Breast epithelium (tissue), 4 donors: ENCODE measurements around the gene CADM2. TPM values are rescaled to one million over a fixed set of nuclear protein-coding genes. Genes with fewer than 3 reads are reported as not detected.

ENCODE experiments used
- DNase-seq, 2 donors: peaks; one replicate each; pipeline ENCODE4 v3.0.0-alpha.2; 2019; ENCODE audit warnings: low spot score in 2 of 2
- H3K27ac ChIP-seq, 2 donors: fragments of 200-600 bp; sonication (generic) in 1 of 2; one replicate each; pipeline ENCODE4 v1.5.1; 2016 to 2019; ENCODE audit warnings: mild to moderate bottlenecking in 1 of 2
- H3K27me3 ChIP-seq, 2 donors: fragments of 200-600 bp; sonication (generic) in 1 of 2; one replicate each; pipeline versions ENCODE4 v1.5.1 to v1.6.0; 2017 to 2019; ENCODE audit warnings: control low read depth in 1 of 2, mild to moderate bottlenecking in 1 of 2
- H3K36me3 ChIP-seq: fragments of 200-600 bp; one replicate; pipeline ENCODE4 v1.5.1; 2019
- H3K4me1 ChIP-seq, 2 donors: fragments of 200-600 bp; sonication (generic); one replicate each; pipeline ENCODE4 v1.5.1; 2016 to 2019; ENCODE audit warnings: control low read depth in 1 of 2
- H3K4me3 ChIP-seq, 3 donors: fragments of 200-600 bp; sonication (generic); 1 replicate in 2 of 3; 2 replicates in 1 of 3; pipeline ENCODE4 v1.5.1; 2016 to 2019; ENCODE audit warnings: mild to moderate bottlenecking in 3 of 3, moderate library complexity in 2 of 3
- H3K9me3 ChIP-seq, 2 donors: fragments of 200-600 bp; sonication (generic) in 1 of 2; one replicate each; pipeline ENCODE4 v1.5.1; 2016 to 2019; ENCODE audit warnings: control low read depth in 1 of 2
- POLR2A ChIP-seq: fragments of 450-650 bp; IDR thresholded peaks from one replicate; pipeline ENCODE4 v1.6.1; 2016; ENCODE audit warnings: antibody characterized with exemption, mild to moderate bottlenecking, moderate library complexity
- POLR2AphosphoS5 ChIP-seq, 3 donors: sonication (generic); formaldehyde crosslinking; IDR thresholded peaks; one replicate each; pipeline ENCODE4 v1.6.1; 2017; ENCODE audit warnings: antibody characterized with exemption in 3 of 3
- intact Hi-C: fragments of 100-400 bp; cut with DNase I; formaldehyde crosslinking; loops from one replicate; pipeline ENCODE4 v1.15.1; 2023; ENCODE audit warnings: low total_unique reads
- total RNA-seq, 3 donors: library from RNA; depleted of rRNA; stranded (reverse); fragments of >200 nt; gene quantifications; one replicate each; pipeline ENCODE4 v1.1.0, GENCODE V29; 2016
- TF ChIP-seq, protein P1 (sequence below), 3 donors: fragments of 450-650 bp; IDR thresholded peaks; one replicate each; pipeline ENCODE4 v1.5.1; 2016 to 2017; ENCODE audit warnings: antibody characterized with exemption in 3 of 3, mild to moderate bottlenecking in 3 of 3, moderate library complexity in 3 of 3

CADM2 gene
- total RNA-seq, 3 donors from 2014 or later = 2.3 to 7.4 (median 6.9) TPM

DNA sequence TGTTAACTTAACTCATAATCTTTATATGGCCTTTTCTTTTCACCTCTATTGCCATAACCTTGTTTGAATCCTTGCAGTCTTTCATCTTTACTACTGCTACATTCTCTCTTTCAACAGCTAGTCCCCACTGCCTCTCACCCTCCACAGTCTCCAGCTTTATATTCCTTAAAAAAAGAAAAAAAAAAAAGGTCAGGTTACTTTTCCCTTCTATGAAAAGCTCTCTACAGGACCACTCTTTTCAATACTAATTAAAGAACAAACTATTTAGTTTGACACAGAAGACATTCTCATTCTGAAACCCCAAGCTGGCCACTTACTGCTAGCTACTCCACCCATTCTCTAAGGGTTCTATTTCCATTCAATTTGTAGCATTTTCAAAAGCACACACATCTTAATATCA lies 25.6 kb downstream of the CADM2 start:
- TF ChIP-seq, protein P1, sequence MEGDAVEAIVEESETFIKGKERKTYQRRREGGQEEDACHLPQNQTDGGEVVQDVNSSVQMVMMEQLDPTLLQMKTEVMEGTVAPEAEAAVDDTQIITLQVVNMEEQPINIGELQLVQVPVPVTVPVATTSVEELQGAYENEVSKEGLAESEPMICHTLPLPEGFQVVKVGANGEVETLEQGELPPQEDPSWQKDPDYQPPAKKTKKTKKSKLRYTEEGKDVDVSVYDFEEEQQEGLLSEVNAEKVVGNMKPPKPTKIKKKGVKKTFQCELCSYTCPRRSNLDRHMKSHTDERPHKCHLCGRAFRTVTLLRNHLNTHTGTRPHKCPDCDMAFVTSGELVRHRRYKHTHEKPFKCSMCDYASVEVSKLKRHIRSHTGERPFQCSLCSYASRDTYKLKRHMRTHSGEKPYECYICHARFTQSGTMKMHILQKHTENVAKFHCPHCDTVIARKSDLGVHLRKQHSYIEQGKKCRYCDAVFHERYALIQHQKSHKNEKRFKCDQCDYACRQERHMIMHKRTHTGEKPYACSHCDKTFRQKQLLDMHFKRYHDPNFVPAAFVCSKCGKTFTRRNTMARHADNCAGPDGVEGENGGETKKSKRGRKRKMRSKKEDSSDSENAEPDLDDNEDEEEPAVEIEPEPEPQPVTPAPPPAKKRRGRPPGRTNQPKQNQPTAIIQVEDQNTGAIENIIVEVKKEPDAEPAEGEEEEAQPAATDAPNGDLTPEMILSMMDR (IDR thresholded peaks at IDR 0.05) = no peak
- no peak for TF ChIP-seq POLR2AphosphoS5 (IDR thresholded peaks at IDR 0.05)
- TF ChIP-seq POLR2A = no peak
- intact Hi-C loops = no loop called here
- no peak overlapping the region for H3K27ac ChIP-seq
- no peaks in the 10 kb centered on the region for H3K36me3 ChIP-seq
- H3K27me3 ChIP-seq = no peaks in the 10 kb centered on the region
- no peak overlapping the region for H3K4me3 ChIP-seq
- H3K4me1 ChIP-seq = no peaks in the 10 kb centered on the region
- no peak for DNase-seq
- no peaks in the 10 kb centered on the region for H3K9me3 ChIP-seq

DNA sequence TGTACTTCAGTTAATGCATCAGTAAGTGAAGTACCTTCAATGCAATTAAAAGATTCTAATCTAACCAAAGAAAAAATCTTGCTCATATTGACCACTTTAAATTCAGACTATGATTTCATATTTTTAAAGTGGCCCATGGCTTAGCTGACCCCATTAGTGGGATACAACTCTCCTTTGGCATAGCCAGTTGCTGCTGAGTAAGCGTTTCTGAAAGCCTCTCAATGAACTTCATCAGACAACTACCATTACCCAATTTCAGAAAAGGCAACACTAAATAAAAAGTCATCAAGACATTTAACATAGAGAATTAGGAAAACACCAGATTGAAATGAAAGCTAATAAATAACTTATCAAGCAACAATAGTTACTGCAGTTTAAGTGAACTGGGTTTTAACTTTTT lies 27.0 kb downstream of the CADM2 start:
- H3K27ac ChIP-seq = no peak overlapping the region
- TF ChIP-seq POLR2AphosphoS5 (IDR thresholded peaks at IDR 0.05) (no peak), POLR2A (no peak)
- TF ChIP-seq, protein P1 (IDR thresholded peaks at IDR 0.05) = no peak
- no peaks in the 10 kb centered on the region for H3K4me1 ChIP-seq
- no peak for DNase-seq
- H3K36me3 ChIP-seq = no peaks in the 10 kb centered on the region
- no peaks in the 10 kb centered on the region for H3K27me3 ChIP-seq
- H3K4me3 ChIP-seq = no peak overlapping the region
- intact Hi-C loops = no loop called here
- no peaks in the 10 kb centered on the region for H3K9me3 ChIP-seq

DNA sequence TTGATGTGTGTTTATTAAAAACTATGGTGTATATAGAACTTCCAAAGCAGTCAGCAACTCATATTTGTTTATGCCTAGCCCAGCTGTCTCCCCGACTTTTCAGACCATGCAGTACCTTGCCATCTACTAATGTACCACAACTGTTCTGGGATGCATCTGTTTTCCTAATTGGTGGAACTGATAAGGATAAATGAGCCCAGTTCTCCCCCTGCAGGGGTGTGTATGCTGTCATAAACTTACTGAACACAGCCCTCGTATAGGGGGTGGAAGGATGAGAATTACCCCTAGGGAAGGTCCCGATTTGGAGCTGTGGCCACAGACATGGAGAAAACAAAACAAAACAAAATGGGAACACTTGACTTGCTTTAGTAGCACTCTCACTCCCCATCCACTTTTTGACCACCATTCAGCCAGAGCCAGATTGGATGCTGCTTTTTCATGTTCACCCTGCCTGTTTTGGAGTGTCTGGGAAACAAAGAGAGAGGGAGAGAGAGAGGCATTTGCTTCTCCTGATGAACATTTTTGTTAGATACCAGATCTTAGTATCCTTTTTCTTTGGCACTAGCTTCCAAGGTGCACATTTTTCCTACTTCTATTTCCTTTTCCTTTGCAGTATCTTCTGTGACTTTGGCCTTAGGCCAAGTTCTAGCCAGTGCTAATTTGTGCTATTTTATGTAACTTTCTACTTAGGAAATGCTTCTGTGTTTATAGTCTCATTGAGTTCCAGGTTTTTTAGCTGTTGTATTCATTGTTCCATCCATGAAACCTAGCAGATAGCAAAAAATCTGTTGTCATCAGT lies 29.1 kb downstream of the CADM2 start:
- H3K4me3 ChIP-seq = no peak overlapping the region
- TF ChIP-seq, protein P1 (IDR thresholded peaks at IDR 0.05) = no peak
- no peak for TF ChIP-seq POLR2A
- no peaks in the 10 kb centered on the region for H3K27me3 ChIP-seq
- no peaks in the 10 kb centered on the region for H3K9me3 ChIP-seq
- no peak overlapping the region for H3K27ac ChIP-seq
- H3K4me1 ChIP-seq = no peaks in the 10 kb centered on the region
- intact Hi-C loops = no loop called here
- DNase-seq = no peak
- H3K36me3 ChIP-seq = no peaks in the 10 kb centered on the region

DNA sequence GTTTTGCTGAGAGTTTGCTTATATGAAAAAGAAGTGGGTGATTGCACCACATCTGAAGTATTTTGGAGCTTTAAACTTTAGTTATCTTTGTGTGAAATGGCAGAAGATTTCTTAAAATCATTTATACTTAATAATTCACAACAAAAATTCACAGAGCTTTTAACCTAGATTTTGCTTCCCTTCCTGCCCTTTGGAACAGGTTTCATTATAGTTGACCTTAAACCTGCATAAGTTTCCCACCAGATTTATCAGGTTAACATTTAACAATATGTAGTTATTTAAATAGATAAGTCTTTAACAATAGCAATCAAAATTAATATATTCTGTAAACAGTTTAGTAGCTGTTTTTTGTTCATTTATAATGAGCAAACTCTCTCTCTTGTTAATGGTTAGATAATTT lies 30.3 kb downstream of the CADM2 start:
- no peak overlapping the region for H3K4me3 ChIP-seq
- no peaks in the 10 kb centered on the region for H3K36me3 ChIP-seq
- intact Hi-C loops = no loop called here
- no peaks in the 10 kb centered on the region for H3K4me1 ChIP-seq
- no peaks in the 10 kb centered on the region for H3K27me3 ChIP-seq
- no peaks in the 10 kb centered on the region for H3K9me3 ChIP-seq
- TF ChIP-seq POLR2A (no peak), POLR2AphosphoS5 (IDR thresholded peaks at IDR 0.05) (no peak)
- TF ChIP-seq, protein P1 (IDR thresholded peaks at IDR 0.05) = no peak
- no peak for DNase-seq
- no peak overlapping the region for H3K27ac ChIP-seq

DNA sequence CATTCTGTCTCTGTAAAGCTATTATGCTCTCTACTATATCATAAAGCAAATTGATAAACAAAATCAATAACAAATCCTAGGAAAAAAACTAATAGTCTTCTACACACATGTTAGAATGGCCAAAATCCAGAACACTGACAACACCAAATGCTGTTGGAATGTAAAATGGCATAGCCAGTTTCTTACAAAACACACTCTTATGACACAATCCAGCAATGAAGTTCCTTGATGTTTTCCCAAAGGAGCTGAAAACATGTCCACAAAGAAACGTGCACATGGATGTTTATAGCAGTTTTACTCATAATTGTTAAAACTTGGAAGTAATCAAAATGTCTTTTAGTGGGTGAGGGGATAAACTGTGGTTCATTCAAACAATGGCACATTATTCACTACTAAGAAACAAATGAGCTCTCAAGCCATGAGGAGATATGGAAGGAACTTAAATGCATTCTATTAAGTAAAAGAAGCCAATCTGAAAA lies 32.7 kb downstream of the CADM2 start:
- Histone ChIP-seq H3K27me3 (no peaks in the 10 kb centered on the region), H3K4me1 (no peaks in the 10 kb centered on the region), H3K27ac (no peak overlapping the region), H3K36me3 (no peaks in the 10 kb centered on the region), H3K4me3 (no peak overlapping the region), H3K9me3 (no peaks in the 10 kb centered on the region)
- intact Hi-C loops = no loop called here
- DNase-seq = no peak
- TF ChIP-seq POLR2A = no peak
- TF ChIP-seq POLR2AphosphoS5 (IDR thresholded peaks at IDR 0.05) = no peak
- TF ChIP-seq, protein P1 (IDR thresholded peaks at IDR 0.05) = no peak
